NB4 (cell line): ENCODE results near the gene HHATL.

Experiments
- POLR2A ChIP-seq: IDR thresholded peaks from 2 replicates; pipeline ENCODE4 v1.6.1; 2011; ENCODE audit warnings: mild to moderate bottlenecking; ENCODE audit not compliant: insufficient read length; ENCODE audit errors: extremely low read depth
- TF ChIP-seq, protein P1 (sequence below): IDR thresholded peaks from one replicate; pipeline ENCODE4 v1.5.1; 2012; ENCODE audit warnings: low read depth, low read length

GRCh38 chr3:42658091-42658770 is 44.4 kb downstream of the HHATL start:
- TF ChIP-seq, protein P1, sequence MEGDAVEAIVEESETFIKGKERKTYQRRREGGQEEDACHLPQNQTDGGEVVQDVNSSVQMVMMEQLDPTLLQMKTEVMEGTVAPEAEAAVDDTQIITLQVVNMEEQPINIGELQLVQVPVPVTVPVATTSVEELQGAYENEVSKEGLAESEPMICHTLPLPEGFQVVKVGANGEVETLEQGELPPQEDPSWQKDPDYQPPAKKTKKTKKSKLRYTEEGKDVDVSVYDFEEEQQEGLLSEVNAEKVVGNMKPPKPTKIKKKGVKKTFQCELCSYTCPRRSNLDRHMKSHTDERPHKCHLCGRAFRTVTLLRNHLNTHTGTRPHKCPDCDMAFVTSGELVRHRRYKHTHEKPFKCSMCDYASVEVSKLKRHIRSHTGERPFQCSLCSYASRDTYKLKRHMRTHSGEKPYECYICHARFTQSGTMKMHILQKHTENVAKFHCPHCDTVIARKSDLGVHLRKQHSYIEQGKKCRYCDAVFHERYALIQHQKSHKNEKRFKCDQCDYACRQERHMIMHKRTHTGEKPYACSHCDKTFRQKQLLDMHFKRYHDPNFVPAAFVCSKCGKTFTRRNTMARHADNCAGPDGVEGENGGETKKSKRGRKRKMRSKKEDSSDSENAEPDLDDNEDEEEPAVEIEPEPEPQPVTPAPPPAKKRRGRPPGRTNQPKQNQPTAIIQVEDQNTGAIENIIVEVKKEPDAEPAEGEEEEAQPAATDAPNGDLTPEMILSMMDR: no peak
- no peak for TF ChIP-seq POLR2A
